H1 (cell line): ENCODE results near the gene CNNM3. TPM values are rescaled to one million over a fixed set of nuclear protein-coding genes. Genes with fewer than 3 reads are reported as not detected.
A peak's percentile ranks its signal among the peaks of the same experiment; 100 is the strongest.

ENCODE experiments used
- ASH2L ChIP-seq: fragments of 200-600, 300-600 bp; sonication (generic); IDR thresholded peaks from one replicate; pipeline ENCODE4 v1.7.1; 2017; ENCODE audit warnings: low read length
- BRCA1 ChIP-seq: IDR thresholded peaks from 2 replicates; pipeline ENCODE4 v1.6.1; 2012; ENCODE audit warnings: low read depth, low read length, improper control_type of control experiment
- CHD1 ChIP-seq: IDR thresholded peaks from 2 replicates; pipeline ENCODE4 v1.6.1; 2012; ENCODE audit warnings: low read depth, low read length, improper control_type of control experiment
- CTCF ChIP-seq, 3 experiments: IDR thresholded peaks; 1 replicate in 2 of 3; 2 replicates in 1 of 3; pipeline versions ENCODE4 v1.5.1 to v1.6.1; 2011; ENCODE audit warnings: low read length in 3 of 3, mild to moderate bottlenecking in 3 of 3, inconsistent platforms in 2 of 3, low read depth in 1 of 3, moderate library complexity in 1 of 3; ENCODE audit not compliant: insufficient read depth in 1 of 3; ENCODE audit errors: control extremely low read depth in 1 of 3
- E2F6 ChIP-seq: IDR thresholded peaks from 2 replicates; pipeline ENCODE4 v1.6.1; 2012; ENCODE audit warnings: inconsistent platforms
- EP300 ChIP-seq, 2 experiments: IDR thresholded peaks; 1 replicate in 1 of 2; 2 replicates in 1 of 2; pipeline ENCODE4 v1.6.1; 2011 to 2012; ENCODE audit warnings: low read depth in 2 of 2, low read length in 2 of 2, mild to moderate bottlenecking in 2 of 2, borderline replicate concordance in 1 of 2, inconsistent platforms in 1 of 2, moderate library complexity in 1 of 2
- JUN ChIP-seq: IDR thresholded peaks from 2 replicates; pipeline ENCODE4 v1.6.1; 2011; ENCODE audit warnings: low read depth, mild to moderate bottlenecking, improper control_type of control experiment, low read length
- KDM4A ChIP-seq: IDR thresholded peaks from one replicate; pipeline ENCODE4 v1.7.1; 2012; ENCODE audit warnings: low read depth, mild to moderate bottlenecking, moderate library complexity, low read length, inconsistent platforms; ENCODE audit not compliant: severe bottlenecking
- SP1 ChIP-seq: IDR thresholded peaks from 2 replicates; pipeline ENCODE4 v1.6.1; 2011; ENCODE audit warnings: low read depth, low read length
- polyA plus RNA-seq, 7 experiments: library from polyadenylated mRNA; depleted of rRNA in 3 of 7; stranded (reverse) in 5 of 7; unstranded in 2 of 7; fragments of >200 nt in 5 of 7; fragments of 200-250 nt in 2 of 7; gene quantifications; 1 replicate in 5 of 7; 2 replicates in 1 of 7; 4 replicates in 1 of 7; pipeline versions ENCODE4 v1.2.1 to v1.2.3, GENCODE V29; 2011 to 2013; ENCODE audit warnings: missing spikeins in 2 of 7, mixed read lengths in 2 of 7
- total RNA-seq: library from RNA; stranded (reverse); fragmentation: NEBNext Ultra II Directional; extraction: Animal tissue kit (Norgen Biotek cat#: 25700); gene quantifications from 2 replicates; pipeline ENCODE4 v1.2.1, GENCODE V29; 2021

Gene CNNM3
- total and polyA plus RNA-seq, 2 of the 8 experiments (the other 6 are each of a cell fraction or from before 2014, with no cell fraction given): 29.1 to 29.2 TPM

- no peak for TF ChIP-seq CTCF (IDR thresholded peaks at IDR 0.05; ENCODE audit: control extremely low read depth in 1 of 3, insufficient read depth in 1 of 3, low read depth in 1 of 3, low read length in 3 of 3)
- peak; percentile 31 for TF ChIP-seq KDM4A
- no peak for TF ChIP-seq BRCA1
- no peak for TF ChIP-seq CHD1
- no peak for TF ChIP-seq JUN
- 0 out of 2 replicates have a peak, but pooled peaks have one; percentile 12 for TF ChIP-seq SP1
- no peak for TF ChIP-seq E2F6
- TF ChIP-seq EP300 (IDR thresholded peaks at IDR 0.05; ENCODE audit: borderline replicate concordance in 1 of 2, low read depth in 2 of 2, low read length in 2 of 2): no peak
- peak; percentile 6 for TF ChIP-seq ASH2L
These were observed 53.3 kb downstream of the CNNM3 start (continued) for GRCh38 chr2:96869281-96869821.
